ENCODE data around the gene TLR5. TPM values are rescaled to one million over a fixed set of nuclear protein-coding genes. Genes with fewer than 3 reads are reported as not detected.

Gene TLR5
- total RNA-seq, 1 donor from 2014 or later, result 0.12 TPM

- TF ChIP-seq, protein P1, sequence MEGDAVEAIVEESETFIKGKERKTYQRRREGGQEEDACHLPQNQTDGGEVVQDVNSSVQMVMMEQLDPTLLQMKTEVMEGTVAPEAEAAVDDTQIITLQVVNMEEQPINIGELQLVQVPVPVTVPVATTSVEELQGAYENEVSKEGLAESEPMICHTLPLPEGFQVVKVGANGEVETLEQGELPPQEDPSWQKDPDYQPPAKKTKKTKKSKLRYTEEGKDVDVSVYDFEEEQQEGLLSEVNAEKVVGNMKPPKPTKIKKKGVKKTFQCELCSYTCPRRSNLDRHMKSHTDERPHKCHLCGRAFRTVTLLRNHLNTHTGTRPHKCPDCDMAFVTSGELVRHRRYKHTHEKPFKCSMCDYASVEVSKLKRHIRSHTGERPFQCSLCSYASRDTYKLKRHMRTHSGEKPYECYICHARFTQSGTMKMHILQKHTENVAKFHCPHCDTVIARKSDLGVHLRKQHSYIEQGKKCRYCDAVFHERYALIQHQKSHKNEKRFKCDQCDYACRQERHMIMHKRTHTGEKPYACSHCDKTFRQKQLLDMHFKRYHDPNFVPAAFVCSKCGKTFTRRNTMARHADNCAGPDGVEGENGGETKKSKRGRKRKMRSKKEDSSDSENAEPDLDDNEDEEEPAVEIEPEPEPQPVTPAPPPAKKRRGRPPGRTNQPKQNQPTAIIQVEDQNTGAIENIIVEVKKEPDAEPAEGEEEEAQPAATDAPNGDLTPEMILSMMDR (conservative IDR thresholded peaks at IDR 0.05; ENCODE audit: low read depth, low read length), result no peak
- H3K4me3 ChIP-seq (ENCODE audit: low read depth, low read length), result no peak overlapping the region
- no peak for DNase-seq (ENCODE audit: low read depth)
Observed at GRCh38 chr1:223110952-223111351, 32.1 kb downstream of the TLR5 start.

DNA sequence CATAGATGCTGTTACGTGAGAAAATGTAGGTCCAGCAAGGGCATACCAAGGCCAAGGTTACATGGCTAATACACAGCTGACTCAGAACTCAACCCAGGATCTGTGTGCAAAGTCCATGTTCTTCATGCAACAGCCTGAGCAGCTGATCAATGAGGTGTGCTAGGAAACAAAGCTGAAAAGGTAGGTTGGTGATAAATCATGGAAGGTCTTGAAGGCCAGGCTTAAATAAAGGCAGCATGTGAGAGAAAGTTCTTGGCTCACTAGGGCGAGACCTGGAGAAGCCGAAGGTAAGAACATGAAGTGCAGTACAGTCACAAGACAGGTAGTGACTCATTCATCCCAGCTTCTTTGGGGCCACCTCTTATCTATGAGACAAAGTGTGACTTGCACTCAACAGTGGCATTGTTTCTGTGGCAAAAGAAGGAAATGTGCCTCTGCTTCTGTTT is 33.4 kb downstream of the TLR5 start:
- TF ChIP-seq, protein P1 (conservative IDR thresholded peaks at IDR 0.05; ENCODE audit: low read depth, low read length), result no peak
- H3K4me3 ChIP-seq (ENCODE audit: low read depth, low read length), result no peak overlapping the region
- peak; percentile 53 for DNase-seq (ENCODE audit: low read depth)

GRCh38 chr1:223106856-223107255 is 36.2 kb downstream of the TLR5 start:
- peak; percentile 25 for DNase-seq (ENCODE audit: low read depth)
- TF ChIP-seq, protein P1 (conservative IDR thresholded peaks at IDR 0.05; ENCODE audit: low read depth, low read length), result no peak

GRCh38 chr1:223105568-223105967 is 37.5 kb downstream of the TLR5 start:
- TF ChIP-seq, protein P1 (conservative IDR thresholded peaks at IDR 0.05; ENCODE audit: low read depth, low read length), result no peak
- no peak for DNase-seq (ENCODE audit: low read depth)
- no peak overlapping the region for H3K4me3 ChIP-seq (ENCODE audit: low read depth, low read length)

More at GRCh38 chr1:223106856-223107255, 36.2 kb downstream of the TLR5 start:
- H3K4me3 ChIP-seq (ENCODE audit: low read depth, low read length), result no peak overlapping the region

GRCh38 chr1:223102797-223103533 is 40.1 kb downstream of the TLR5 start:
- TF ChIP-seq, protein P1 (conservative IDR thresholded peaks at IDR 0.05; ENCODE audit: low read depth, low read length), result no peak
- no peak for DNase-seq (ENCODE audit: low read depth)
- no peak overlapping the region for H3K4me3 ChIP-seq (ENCODE audit: low read depth, low read length)

DNA sequence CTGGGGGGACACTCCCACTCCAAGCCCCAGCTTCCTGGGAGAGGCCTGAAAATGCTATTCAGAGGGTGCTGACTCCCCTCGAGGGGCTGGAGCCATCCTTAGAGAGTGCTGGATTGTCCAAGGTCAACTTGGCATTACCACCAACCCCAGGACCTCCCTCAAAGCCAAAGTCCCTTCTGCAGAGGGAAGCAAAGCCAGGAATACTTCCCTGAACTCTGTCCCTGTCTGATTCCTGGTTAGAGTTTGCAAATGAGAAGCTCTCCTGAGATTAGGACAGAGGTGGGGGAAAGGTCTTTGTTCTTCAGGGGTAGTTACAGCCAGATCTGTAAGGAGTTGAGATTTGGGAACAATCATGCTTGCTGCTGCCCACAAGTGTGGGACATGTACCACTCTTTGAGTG is 45.3 kb downstream of the TLR5 start:
- no peak for DNase-seq (ENCODE audit: low read depth)
- no peak overlapping the region for H3K4me3 ChIP-seq (ENCODE audit: low read depth, low read length)
- TF ChIP-seq, protein P1 (conservative IDR thresholded peaks at IDR 0.05; ENCODE audit: low read depth, low read length), result no peak

GRCh38 chr1:223095870-223096269 is 47.2 kb downstream of the TLR5 start:
- TF ChIP-seq, protein P1 (conservative IDR thresholded peaks at IDR 0.05; ENCODE audit: low read depth, low read length), result no peak
- H3K4me3 ChIP-seq (ENCODE audit: low read depth, low read length), result no peak overlapping the region
- no peak for DNase-seq (ENCODE audit: low read depth)
